Fibroblast of peridontal ligament (primary cell): Measurements from ENCODE around the gene TCEANC2.
"Not testable (repeated sequence)": the region's sequence is repeated elsewhere in the genome, so short reads cannot be mapped to it uniquely, and the experiment has no call there.

Experiments
- DNase-seq: peaks from one replicate; pipeline ENCODE4 v3.0.0-alpha.2; 2010; ENCODE audit errors: extremely low read depth

The TCEANC2 gene

GRCh38 chr1:54052934-54053744 is at the start of gene TCEANC2, which contains the start of gene TMEM59:
Gene TCEANC2 (plus strand): TSS chr1:54053608. CDS start chr1:54054423, 815 bp downstream.
Gene TMEM59 (minus strand): TSS chr1:54053204. CDS start chr1:54053188, 16 bp downstream.
- peak; percentile 99 for DNase-seq

GRCh38 chr1:54003750-54004480 is 49.5 kb upstream of the TCEANC2 start:
- DNase-seq, result not testable (repeated sequence)

- DNase-seq, result no peak
Measured at GRCh38 chr1:54004481-54005049, 48.8 kb upstream of the TCEANC2 start.

GRCh38 chr1:54006508-54006907 is 46.9 kb upstream of the TCEANC2 start:
- DNase-seq, result no peak

- no peak for DNase-seq
Measured at GRCh38 chr1:54007613-54008012, 45.8 kb upstream of the TCEANC2 start.

GRCh38 chr1:54008876-54009275 is 44.5 kb upstream of the TCEANC2 start:
- DNase-seq, result no peak

- DNase-seq, result no peak
Measured at GRCh38 chr1:54009406-54009805, 44.0 kb upstream of the TCEANC2 start.

GRCh38 chr1:54010415-54011117 is 42.8 kb upstream of the TCEANC2 start:
- DNase-seq, result no peak

GRCh38 chr1:54011316-54012007 is 41.9 kb upstream of the TCEANC2 start:
- no peak for DNase-seq

- DNase-seq, result no peak
Measured at GRCh38 chr1:54012008-54012325, 41.4 kb upstream of the TCEANC2 start.

- no peak for DNase-seq
Measured at GRCh38 chr1:54012863-54013262, 40.5 kb upstream of the TCEANC2 start.

GRCh38 chr1:54013393-54014008 is 39.9 kb upstream of the TCEANC2 start:
- no peak for DNase-seq

GRCh38 chr1:54014009-54014629 is 39.3 kb upstream of the TCEANC2 start:
- no peak for DNase-seq

GRCh38 chr1:54016343-54017282 is 36.8 kb upstream of the TCEANC2 start:
- peak; percentile 23 for DNase-seq

GRCh38 chr1:54017979-54018378 is 35.4 kb upstream of the TCEANC2 start, which contains the start of gene LDLRAD1:
Gene LDLRAD1 (minus strand): TSS chr1:54018186. CDS start chr1:54018112, 74 bp downstream.
- DNase-seq, result no peak

GRCh38 chr1:54018635-54019034 is 34.8 kb upstream of the TCEANC2 start:
- no peak for DNase-seq

GRCh38 chr1:54019562-54020176 is 33.7 kb upstream of the TCEANC2 start:
- DNase-seq, result not testable (repeated sequence)

GRCh38 chr1:54024358-54024757 is 29.1 kb upstream of the TCEANC2 start:
- DNase-seq, result no peak

- DNase-seq, result not testable (repeated sequence)
Measured at GRCh38 chr1:54024811-54025210, 28.6 kb upstream of the TCEANC2 start.
